ENCODE results near the gene WDR20.

Gene WDR20

GRCh38 chr14:102111101-102111500 lies 28.6 kb upstream of the WDR20 start:
- CTCF ChIA-PET, result no interaction called here
- TF ChIP-seq LEF1 (IDR thresholded peaks at IDR 0.05; ENCODE audit: borderline replicate concordance) (no peak), SP1 (IDR thresholded peaks at IDR 0.05) (no peak), NFRKB (IDR thresholded peaks at IDR 0.05) (no peak), FOXK2 (IDR thresholded peaks at IDR 0.05) (no peak), FOXM1 (IDR thresholded peaks at IDR 0.05; ENCODE audit: borderline replicate concordance) (no peak), TARDBP (IDR thresholded peaks at IDR 0.05) (no peak), L3MBTL2 (conservative IDR thresholded peaks at IDR 0.05) (no peak), CTBP1 (IDR thresholded peaks at IDR 0.05; ENCODE audit: borderline replicate concordance) (no peak), FOXA1 (IDR thresholded peaks at IDR 0.05) (no peak), SUZ12 (IDR thresholded peaks at IDR 0.05) (no peak), ELF4 (IDR thresholded peaks at IDR 0.05) (no peak), ARNT (IDR thresholded peaks at IDR 0.05) (no peak), ZNF384 (IDR thresholded peaks at IDR 0.05) (no peak), HDGF (IDR thresholded peaks at IDR 0.05; ENCODE audit: borderline replicate concordance) (no peak), BHLHE40 (IDR thresholded peaks at IDR 0.05; ENCODE audit: borderline replicate concordance) (no peak), PKNOX1 (IDR thresholded peaks at IDR 0.05) (no peak)
- DNase-seq (ENCODE audit: extremely low spot score), result no peak
- POLR2A ChIA-PET, result no interaction called here

- ChIA-PET CTCF (no interaction called here), POLR2A (no interaction called here)
- no peak for DNase-seq (ENCODE audit: extremely low spot score)
Measured at GRCh38 chr14:102116361-102117180, 23.1 kb upstream of the WDR20 start.

GRCh38 chr14:102117852-102118251 lies 21.8 kb upstream of the WDR20 start:
- no peak for DNase-seq (ENCODE audit: extremely low spot score)
- CTCF ChIA-PET, result no interaction called here
- no peak for TF ChIP-seq ZNF384 (IDR thresholded peaks at IDR 0.05)
- TF ChIP-seq SP1 (IDR thresholded peaks at IDR 0.05), result no peak
- no peak for TF ChIP-seq FOXK2 (IDR thresholded peaks at IDR 0.05)
- TF ChIP-seq PKNOX1 (IDR thresholded peaks at IDR 0.05), result no peak
- TF ChIP-seq L3MBTL2 (conservative IDR thresholded peaks at IDR 0.05), result no peak
- TF ChIP-seq NFRKB (IDR thresholded peaks at IDR 0.05), result no peak
- no peak for TF ChIP-seq ELF4 (IDR thresholded peaks at IDR 0.05)
- TF ChIP-seq HDGF (IDR thresholded peaks at IDR 0.05; ENCODE audit: borderline replicate concordance), result no peak
- TF ChIP-seq LEF1 (IDR thresholded peaks at IDR 0.05; ENCODE audit: borderline replicate concordance), result no peak
- TF ChIP-seq ARNT (IDR thresholded peaks at IDR 0.05), result no peak
- TF ChIP-seq CTBP1 (IDR thresholded peaks at IDR 0.05; ENCODE audit: borderline replicate concordance), result no peak
- POLR2A ChIA-PET, result no interaction called here

More at GRCh38 chr14:102116361-102117180, 23.1 kb upstream of the WDR20 start:
- TF ChIP-seq ELF4 (IDR thresholded peaks at IDR 0.05) (no peak), ZNF384 (IDR thresholded peaks at IDR 0.05) (no peak), FOXA1 (IDR thresholded peaks at IDR 0.05) (no peak), NFRKB (IDR thresholded peaks at IDR 0.05) (no peak), ARNT (IDR thresholded peaks at IDR 0.05) (no peak), L3MBTL2 (conservative IDR thresholded peaks at IDR 0.05) (no peak), BHLHE40 (IDR thresholded peaks at IDR 0.05; ENCODE audit: borderline replicate concordance) (no peak), HDGF (IDR thresholded peaks at IDR 0.05; ENCODE audit: borderline replicate concordance) (no peak), SUZ12 (IDR thresholded peaks at IDR 0.05) (no peak), SP1 (IDR thresholded peaks at IDR 0.05) (no peak), TARDBP (IDR thresholded peaks at IDR 0.05) (no peak), LEF1 (IDR thresholded peaks at IDR 0.05; ENCODE audit: borderline replicate concordance) (no peak), FOXM1 (IDR thresholded peaks at IDR 0.05; ENCODE audit: borderline replicate concordance) (no peak)

GRCh38 chr14:102120888-102121287 lies 18.8 kb upstream of the WDR20 start:
- POLR2A ChIA-PET, result no interaction called here
- CTCF ChIA-PET, result no interaction called here
- TF ChIP-seq PKNOX1 (IDR thresholded peaks at IDR 0.05) (peak; percentile 41; the same call in 1 of the 2 replicates), BHLHE40 (IDR thresholded peaks at IDR 0.05; ENCODE audit: borderline replicate concordance) (no peak)
- DNase-seq (ENCODE audit: extremely low spot score), result no peak

- TF ChIP-seq PKNOX1 (IDR thresholded peaks at IDR 0.05) (no peak), FOXK2 (IDR thresholded peaks at IDR 0.05) (no peak), LEF1 (IDR thresholded peaks at IDR 0.05; ENCODE audit: borderline replicate concordance) (no peak)
- ChIA-PET POLR2A (no interaction called here), CTCF (interaction anchor here (0.7 kb wide), 1 partner anchor 40 kb away, joined by 3 read pairs; no protein-coding TSS in a partner anchor)
- DNase-seq (ENCODE audit: extremely low spot score), result no peak
Measured at GRCh38 chr14:102121567-102121966, 18.1 kb upstream of the WDR20 start.

- no peak for DNase-seq (ENCODE audit: extremely low spot score)
- ChIA-PET CTCF (interaction anchor here (0.7 kb wide), 1 partner anchor 17 kb away, joined by 3 read pairs; no protein-coding TSS in a partner anchor), POLR2A (no interaction called here)
- TF ChIP-seq TARDBP (IDR thresholded peaks at IDR 0.05) (no peak), ZNF384 (IDR thresholded peaks at IDR 0.05) (no peak)
Measured at GRCh38 chr14:102124419-102124818, 15.3 kb upstream of the WDR20 start.

Data from HEK293T (cell line).